Measurements from ENCODE around the gene UCHL1.

Gene UCHL1

GRCh38 chr4:41256131-41256739 lies 493 bp upstream of the UCHL1 start:
- peak overlapping the region; percentile 79 for H2AFZ ChIP-seq (ENCODE audit: low read length)
- H3K9me2 ChIP-seq (replicated peaks; ENCODE audit: insufficient read depth, low read length): no peaks in the 10 kb centered on the region
- H3K79me2 ChIP-seq (ENCODE audit: low read length): peaks cover 38% of the 10 kb centered on the region
- H3F3A ChIP-seq (ENCODE audit: insufficient read depth, low read length): peaks cover 24% of the 10 kb centered on the region; the same call in 1 of the 2 replicates
- peak overlapping the region; percentile 79; the same call in 1 of the 2 replicates for H3K9ac ChIP-seq (ENCODE audit: low read length)
- H3K4me1 ChIP-seq (ENCODE audit: low read length): peaks cover 10% of the 10 kb centered on the region; the same call in 1 of the 2 replicates
- H4K20me1 ChIP-seq (ENCODE audit: insufficient read depth, low read length): no peaks in the 10 kb centered on the region
- no peak for DNase-seq
- peak overlapping the region; percentile 86 for H3K4me3 ChIP-seq (ENCODE audit: low read length)
- 0 out of 2 replicates have a peak, but pooled peaks cover 4% of the 10 kb centered on the region for H3K27me3 ChIP-seq (replicated peaks; ENCODE audit: insufficient read depth, low read length)
- H3K9me3 ChIP-seq (replicated peaks; ENCODE audit: insufficient read depth, low read length): no peaks in the 10 kb centered on the region
- TF ChIP-seq, protein P1, sequence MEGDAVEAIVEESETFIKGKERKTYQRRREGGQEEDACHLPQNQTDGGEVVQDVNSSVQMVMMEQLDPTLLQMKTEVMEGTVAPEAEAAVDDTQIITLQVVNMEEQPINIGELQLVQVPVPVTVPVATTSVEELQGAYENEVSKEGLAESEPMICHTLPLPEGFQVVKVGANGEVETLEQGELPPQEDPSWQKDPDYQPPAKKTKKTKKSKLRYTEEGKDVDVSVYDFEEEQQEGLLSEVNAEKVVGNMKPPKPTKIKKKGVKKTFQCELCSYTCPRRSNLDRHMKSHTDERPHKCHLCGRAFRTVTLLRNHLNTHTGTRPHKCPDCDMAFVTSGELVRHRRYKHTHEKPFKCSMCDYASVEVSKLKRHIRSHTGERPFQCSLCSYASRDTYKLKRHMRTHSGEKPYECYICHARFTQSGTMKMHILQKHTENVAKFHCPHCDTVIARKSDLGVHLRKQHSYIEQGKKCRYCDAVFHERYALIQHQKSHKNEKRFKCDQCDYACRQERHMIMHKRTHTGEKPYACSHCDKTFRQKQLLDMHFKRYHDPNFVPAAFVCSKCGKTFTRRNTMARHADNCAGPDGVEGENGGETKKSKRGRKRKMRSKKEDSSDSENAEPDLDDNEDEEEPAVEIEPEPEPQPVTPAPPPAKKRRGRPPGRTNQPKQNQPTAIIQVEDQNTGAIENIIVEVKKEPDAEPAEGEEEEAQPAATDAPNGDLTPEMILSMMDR (IDR thresholded peaks at IDR 0.05; ENCODE audit: low read length): no peak
- TF ChIP-seq EZH2phosphoT487 (IDR thresholded peaks at IDR 0.05; ENCODE audit: low read length): no peak
- no peak for TF ChIP-seq EZH2 (optimal IDR thresholded peaks at IDR 0.05; ENCODE audit: low read depth, low read length)
- 0 out of 2 replicates have a peak overlapping the region, but pooled peaks have one; percentile 75 for H3K27ac ChIP-seq (ENCODE audit: low read length)
- peaks cover 13% of the 10 kb centered on the region for H3K36me3 ChIP-seq (replicated peaks; ENCODE audit: insufficient read depth, low read length)
- peak overlapping the region; percentile 70 for H3K4me2 ChIP-seq (ENCODE audit: low read depth, low read length)

- peak overlapping the region; percentile 75; the same call in 1 of the 2 replicates for H3K27ac ChIP-seq (ENCODE audit: low read length)
- H3K4me1 ChIP-seq (ENCODE audit: low read length): peaks cover 10% of the 10 kb centered on the region; the same call in 1 of the 2 replicates
- no peaks in the 10 kb centered on the region for H3K9me2 ChIP-seq (replicated peaks; ENCODE audit: insufficient read depth, low read length)
- H3K9me3 ChIP-seq (replicated peaks; ENCODE audit: insufficient read depth, low read length): no peaks in the 10 kb centered on the region
- no peak for TF ChIP-seq EZH2 (optimal IDR thresholded peaks at IDR 0.05; ENCODE audit: low read depth, low read length)
- TF ChIP-seq, protein P1 (IDR thresholded peaks at IDR 0.05; ENCODE audit: low read length): no peak
- no peak for TF ChIP-seq EZH2phosphoT487 (IDR thresholded peaks at IDR 0.05; ENCODE audit: low read length)
- H3K4me2 ChIP-seq (ENCODE audit: low read depth, low read length): peak overlapping the region; percentile 70
- peak overlapping the region; percentile 79 for H3K9ac ChIP-seq (ENCODE audit: low read length)
- peaks cover 39% of the 10 kb centered on the region for H3K79me2 ChIP-seq (ENCODE audit: low read length)
- peaks cover 24% of the 10 kb centered on the region; the same call in 1 of the 2 replicates for H3F3A ChIP-seq (ENCODE audit: insufficient read depth, low read length)
- H2AFZ ChIP-seq (ENCODE audit: low read length): peak overlapping the region; percentile 79
- H4K20me1 ChIP-seq (ENCODE audit: insufficient read depth, low read length): no peaks in the 10 kb centered on the region
- peak; percentile 91 for DNase-seq
- peak overlapping the region; percentile 86 for H3K4me3 ChIP-seq (ENCODE audit: low read length)
- H3K36me3 ChIP-seq (replicated peaks; ENCODE audit: insufficient read depth, low read length): peaks cover 18% of the 10 kb centered on the region
- H3K27me3 ChIP-seq (replicated peaks; ENCODE audit: insufficient read depth, low read length): 0 out of 2 replicates have a peak, but pooled peaks cover 4% of the 10 kb centered on the region
Measured at GRCh38 chr4:41257257-41257901, 651 bp downstream of the UCHL1 start.

GRCh38 chr4:41257906-41258305 lies 1.2 kb downstream of the UCHL1 start:
- Histone ChIP-seq H3K36me3 (replicated peaks; ENCODE audit: insufficient read depth, low read length) (peaks cover 20% of the 10 kb centered on the region), H4K20me1 (ENCODE audit: insufficient read depth, low read length) (no peaks in the 10 kb centered on the region), H3K79me2 (ENCODE audit: low read length) (peaks cover 39% of the 10 kb centered on the region), H3K9me2 (replicated peaks; ENCODE audit: insufficient read depth, low read length) (no peaks in the 10 kb centered on the region), H3K9me3 (replicated peaks; ENCODE audit: insufficient read depth, low read length) (no peaks in the 10 kb centered on the region), H3K4me1 (ENCODE audit: low read length) (peaks cover 10% of the 10 kb centered on the region; the same call in 1 of the 2 replicates), H3K27ac (ENCODE audit: low read length) (peak overlapping the region; percentile 44; the same call in 1 of the 2 replicates), H3K4me3 (ENCODE audit: low read length) (peak overlapping the region; percentile 86), H3K4me2 (ENCODE audit: low read depth, low read length) (peak overlapping the region; percentile 70), H2AFZ (ENCODE audit: low read length) (peak overlapping the region; percentile 69), H3K9ac (ENCODE audit: low read length) (peak overlapping the region; percentile 79), H3F3A (ENCODE audit: insufficient read depth, low read length) (peaks cover 24% of the 10 kb centered on the region), H3K27me3 (replicated peaks; ENCODE audit: insufficient read depth, low read length) (0 out of 2 replicates have a peak, but pooled peaks cover 4% of the 10 kb centered on the region)
- TF ChIP-seq, protein P1 (IDR thresholded peaks at IDR 0.05; ENCODE audit: low read length): no peak
- TF ChIP-seq EZH2phosphoT487 (IDR thresholded peaks at IDR 0.05; ENCODE audit: low read length): no peak
- TF ChIP-seq EZH2 (optimal IDR thresholded peaks at IDR 0.05; ENCODE audit: low read depth, low read length): no peak
- DNase-seq: no peak
